Astrocyte (in vitro differentiated cells and primary cell): Measurements from ENCODE around the gene ASB2.

ENCODE experiments used
- CTCF ChIP-seq: IDR thresholded peaks from 2 replicates; pipeline ENCODE4 v1.5.1; 2011; ENCODE audit warnings: low read depth, mild to moderate bottlenecking, inconsistent platforms, low read length, moderate library complexity; ENCODE audit not compliant: insufficient read depth
- EZH2 ChIP-seq: IDR thresholded peaks from 2 replicates; pipeline ENCODE4 v1.6.1; 2012; ENCODE audit warnings: mild to moderate bottlenecking, low read length, inconsistent platforms; ENCODE audit not compliant: insufficient read depth

DNA sequence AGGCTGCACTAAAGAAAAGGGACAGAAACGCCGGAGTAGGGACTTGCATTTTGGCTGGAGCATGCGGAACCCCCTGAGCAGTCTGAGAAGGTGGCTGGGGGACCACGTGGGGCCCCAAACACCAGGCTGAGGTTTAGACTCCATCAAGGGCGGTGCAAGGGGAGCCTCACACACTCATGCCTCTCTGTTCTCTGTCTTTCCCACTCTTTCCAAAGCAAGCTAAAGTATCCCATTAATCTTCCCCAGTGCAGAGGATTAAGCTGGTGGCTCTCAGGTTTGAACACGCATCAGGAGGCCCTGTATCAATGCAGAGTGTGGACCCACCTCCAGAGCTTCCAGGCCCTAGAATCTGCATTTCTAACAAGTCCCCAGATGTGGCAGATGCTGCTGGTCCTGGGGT lies 34.3 kb upstream of the ASB2 start:
- TF ChIP-seq CTCF (no peak), EZH2 (no peak)
